GM19397 (cell line): Measurements from ENCODE around the gene NANOGP8.

Source experiments
- ATAC-seq: cut with Tn5 transposase; IDR thresholded peaks from one replicate; pipeline ENCODE4 v1.9.1; 2021; ENCODE audit warnings: mild to moderate bottlenecking, moderate library complexity; ENCODE audit not compliant: unreplicated experiment

NANOGP8 gene

GRCh38 chr15:35061161-35061824, 23.8 kb downstream of the NANOGP8 start:
- no peak for ATAC-seq

GRCh38 chr15:35060591-35060990, 24.5 kb downstream of the NANOGP8 start:
- no peak for ATAC-seq

GRCh38 chr15:35058534-35059054, 26.5 kb downstream of the NANOGP8 start:
- ATAC-seq, result no peak

DNA sequence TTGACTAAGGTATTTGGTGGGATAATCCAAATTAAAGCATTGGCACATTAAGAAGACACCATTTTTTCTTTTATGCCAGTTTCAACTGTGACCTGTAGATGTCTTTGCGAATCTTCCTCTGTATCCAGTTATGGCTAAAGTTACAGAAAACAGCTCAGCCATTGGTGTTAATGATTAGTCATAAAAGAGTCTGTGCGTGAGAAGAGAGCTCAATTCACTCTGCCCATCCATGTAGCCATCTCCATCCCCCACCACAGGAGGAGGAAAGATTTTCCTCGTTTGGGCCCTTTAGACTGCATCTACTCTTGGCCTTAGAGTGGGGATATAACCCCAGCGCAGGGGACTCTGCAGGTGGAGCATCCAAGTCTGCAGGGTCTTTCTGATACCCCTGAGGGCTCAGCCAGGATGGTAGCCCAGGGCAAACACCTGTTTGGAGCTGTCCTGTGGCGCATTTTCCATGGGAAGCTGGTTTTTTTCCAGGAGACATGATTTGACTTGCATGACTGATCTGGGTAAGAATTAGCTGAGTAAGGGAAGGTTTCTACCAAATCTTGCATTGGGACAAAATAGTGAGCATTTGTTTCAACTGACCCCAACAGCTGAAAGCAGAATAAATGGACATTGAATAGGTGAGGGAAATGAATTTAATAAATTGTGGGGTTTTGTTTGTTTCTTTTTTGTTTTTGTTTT, 29.5 kb downstream of the NANOGP8 start:
- ATAC-seq, result no peak

DNA sequence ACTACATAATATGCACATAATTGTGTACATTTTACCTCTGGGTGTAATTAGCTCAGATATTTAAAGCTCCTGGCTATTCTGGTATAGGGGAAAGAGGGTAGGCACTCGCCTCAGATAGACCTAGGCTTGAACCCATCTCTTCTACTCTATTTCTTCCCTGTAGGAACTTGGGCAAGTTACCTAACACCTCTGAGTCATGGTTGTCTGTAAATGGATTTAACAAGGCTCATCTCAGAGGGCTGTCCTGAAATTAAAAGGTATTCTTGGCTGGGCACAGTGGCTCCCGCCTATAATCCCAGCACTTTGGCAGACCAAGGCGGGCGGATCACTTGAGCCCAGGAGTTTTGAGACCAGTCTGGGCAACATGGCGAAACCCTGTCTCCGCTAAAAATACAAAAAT, 30.7 kb downstream of the NANOGP8 start:
- no peak for ATAC-seq

DNA sequence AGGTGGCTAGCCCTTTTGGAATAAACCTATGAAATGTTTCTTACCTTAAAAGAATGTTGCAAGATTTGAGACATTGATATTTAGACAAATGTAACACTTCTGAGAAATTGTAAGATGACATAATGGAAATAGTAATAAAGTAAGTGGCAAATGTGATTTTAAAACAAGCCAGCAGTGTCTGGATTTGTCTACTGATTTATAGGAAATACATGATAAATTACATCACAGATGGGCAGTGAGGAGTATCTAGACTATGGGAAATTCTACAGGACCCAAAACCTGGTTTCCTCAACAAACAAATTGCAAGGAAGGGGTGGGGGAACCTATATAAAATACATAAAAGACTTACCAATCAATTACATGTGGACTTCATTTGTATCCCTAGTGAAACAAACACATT, 37.1 kb downstream of the NANOGP8 start:
- no peak for ATAC-seq

- ATAC-seq, result no peak
Measured at GRCh38 chr15:35047528-35047927, 37.6 kb downstream of the NANOGP8 start.

- no peak for ATAC-seq
Measured at GRCh38 chr15:35043373-35044095, 41.6 kb downstream of the NANOGP8 start.

GRCh38 chr15:35040339-35041255, 44.5 kb downstream of the NANOGP8 start:
- ATAC-seq, result no peak

DNA sequence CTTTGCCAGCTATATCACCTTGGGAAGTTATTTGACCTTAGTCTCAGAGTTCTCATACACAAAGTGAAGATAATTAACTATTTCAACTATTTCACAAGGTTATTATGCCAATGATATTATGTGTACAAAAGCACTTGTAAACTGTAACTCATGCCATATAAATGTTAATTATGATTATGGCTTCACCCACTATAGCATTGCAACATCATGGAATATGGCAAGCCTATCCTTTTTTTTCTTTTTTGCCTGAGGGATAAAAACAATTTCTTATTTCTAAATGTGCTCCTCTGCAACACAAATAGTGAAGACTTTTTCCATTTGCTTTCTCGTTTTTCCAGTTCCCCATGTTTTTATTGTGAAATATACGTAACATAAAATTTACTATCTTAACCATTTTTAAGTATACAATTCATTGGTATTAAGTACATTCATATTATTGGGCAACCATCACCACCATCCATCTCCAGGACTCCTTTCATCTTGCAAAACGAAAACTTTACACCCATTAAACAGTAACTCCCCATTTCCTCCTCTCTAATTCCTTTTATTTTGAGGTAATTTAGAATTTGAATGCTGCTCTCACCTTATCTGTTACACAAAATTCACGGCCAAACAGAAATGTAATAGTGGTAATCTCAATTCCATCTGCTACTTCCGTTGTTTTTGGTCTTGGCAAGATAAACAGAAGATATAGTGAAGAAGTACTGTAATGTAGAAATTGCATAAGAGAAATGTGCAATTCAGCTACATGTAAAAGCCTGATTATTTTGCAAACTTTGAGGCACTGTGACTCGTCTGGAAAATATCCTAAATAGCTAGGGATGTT, 46.3 kb downstream of the NANOGP8 start:
- no peak for ATAC-seq
